ENCODE data around the gene MYO5A. TPM values are rescaled to one million over a fixed set of nuclear protein-coding genes. Genes with fewer than 3 reads are reported as not detected.
A peak's percentile ranks its signal among the peaks of the same experiment; 100 is the strongest.

MYO5A gene
- total RNA-seq, 1 donor from 2014 or later: 41.1 TPM

DNA sequence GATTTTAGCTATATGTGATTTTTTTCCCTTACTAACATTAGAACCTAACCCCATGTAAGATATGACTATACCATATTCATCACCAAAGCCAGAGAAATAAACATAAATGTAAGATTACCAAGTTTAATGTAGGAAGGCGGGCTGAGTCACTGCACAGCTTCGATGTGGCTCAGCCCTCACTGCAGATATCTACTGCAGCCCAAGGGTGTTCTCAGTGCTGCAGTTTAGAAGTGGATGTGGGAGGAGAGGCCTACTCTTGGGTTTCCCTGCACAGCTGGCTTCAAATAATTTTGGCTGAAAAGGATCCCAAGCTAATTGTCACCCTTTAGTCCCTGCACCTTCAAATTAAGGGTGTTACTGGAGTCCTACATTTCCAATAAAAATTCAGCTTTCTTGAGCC, 30.9 kb upstream of the MYO5A start:
- Mint-ChIP-seq H3K27me3 (ENCODE audit: unreplicated experiment) (no peaks in the 10 kb centered on the region), H3K4me3 (ENCODE audit: unreplicated experiment) (no peak overlapping the region), H3K9me3 (ENCODE audit: unreplicated experiment) (no peaks in the 10 kb centered on the region), H3K4me1 (ENCODE audit: unreplicated experiment) (peaks cover 59% of the 10 kb centered on the region), H3K36me3 (ENCODE audit: unreplicated experiment) (peaks cover 14% of the 10 kb centered on the region), H3K27ac (ENCODE audit: unreplicated experiment) (peak overlapping the region; percentile 5)
- DNase-seq (ENCODE audit: extremely low spot score, unreplicated experiment): no peak
- TF ChIP-seq, protein P1, sequence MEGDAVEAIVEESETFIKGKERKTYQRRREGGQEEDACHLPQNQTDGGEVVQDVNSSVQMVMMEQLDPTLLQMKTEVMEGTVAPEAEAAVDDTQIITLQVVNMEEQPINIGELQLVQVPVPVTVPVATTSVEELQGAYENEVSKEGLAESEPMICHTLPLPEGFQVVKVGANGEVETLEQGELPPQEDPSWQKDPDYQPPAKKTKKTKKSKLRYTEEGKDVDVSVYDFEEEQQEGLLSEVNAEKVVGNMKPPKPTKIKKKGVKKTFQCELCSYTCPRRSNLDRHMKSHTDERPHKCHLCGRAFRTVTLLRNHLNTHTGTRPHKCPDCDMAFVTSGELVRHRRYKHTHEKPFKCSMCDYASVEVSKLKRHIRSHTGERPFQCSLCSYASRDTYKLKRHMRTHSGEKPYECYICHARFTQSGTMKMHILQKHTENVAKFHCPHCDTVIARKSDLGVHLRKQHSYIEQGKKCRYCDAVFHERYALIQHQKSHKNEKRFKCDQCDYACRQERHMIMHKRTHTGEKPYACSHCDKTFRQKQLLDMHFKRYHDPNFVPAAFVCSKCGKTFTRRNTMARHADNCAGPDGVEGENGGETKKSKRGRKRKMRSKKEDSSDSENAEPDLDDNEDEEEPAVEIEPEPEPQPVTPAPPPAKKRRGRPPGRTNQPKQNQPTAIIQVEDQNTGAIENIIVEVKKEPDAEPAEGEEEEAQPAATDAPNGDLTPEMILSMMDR (IDR thresholded peaks at IDR 0.05): no peak

DNA sequence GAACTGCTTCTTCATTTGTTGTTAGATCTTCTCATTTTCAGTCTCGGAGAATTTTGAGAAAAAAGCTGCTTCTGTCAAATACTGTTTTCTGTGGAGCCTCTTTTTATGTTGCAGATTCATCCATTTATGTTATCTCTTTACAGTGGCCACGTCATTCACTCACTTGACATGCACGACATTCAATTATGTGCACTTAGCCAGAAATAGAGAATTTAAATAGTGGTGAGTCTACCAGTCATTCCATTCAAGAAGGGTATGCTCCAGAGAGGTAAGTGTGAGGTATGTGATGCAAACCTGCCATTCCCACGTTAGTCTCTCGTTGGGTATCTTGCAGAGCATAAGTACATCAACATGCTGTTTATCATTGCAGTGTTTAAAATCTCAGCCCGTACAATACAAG, 30.3 kb upstream of the MYO5A start:
- DNase-seq (ENCODE audit: extremely low spot score, unreplicated experiment): no peak
- Mint-ChIP-seq H3K36me3 (ENCODE audit: unreplicated experiment) (peaks cover 16% of the 10 kb centered on the region), H3K27ac (ENCODE audit: unreplicated experiment) (peak overlapping the region; percentile 67), H3K9me3 (ENCODE audit: unreplicated experiment) (no peaks in the 10 kb centered on the region), H3K27me3 (ENCODE audit: unreplicated experiment) (no peaks in the 10 kb centered on the region), H3K4me1 (ENCODE audit: unreplicated experiment) (peaks cover 57% of the 10 kb centered on the region), H3K4me3 (ENCODE audit: unreplicated experiment) (no peak overlapping the region)
- TF ChIP-seq, protein P1 (IDR thresholded peaks at IDR 0.05): no peak

DNA sequence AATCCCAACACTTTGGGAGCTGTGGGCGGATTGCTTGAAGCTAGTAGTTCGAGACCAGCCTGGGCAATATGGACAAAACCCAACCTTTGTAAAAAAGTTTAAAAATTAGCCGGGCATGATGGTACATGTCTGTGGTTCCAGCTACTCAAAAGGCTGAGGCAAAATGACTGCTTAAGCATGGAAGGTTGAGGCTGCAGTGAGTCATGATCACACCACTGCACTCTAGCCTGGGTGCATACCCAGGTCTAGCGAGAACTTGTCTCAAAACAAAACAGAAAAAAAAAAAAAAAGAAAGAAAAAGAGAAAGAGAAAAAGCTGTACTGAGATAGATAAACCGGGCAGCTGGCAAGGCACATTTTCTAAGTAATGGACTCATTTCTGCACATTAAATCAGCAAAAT, 29.5 kb upstream of the MYO5A start:
- peak overlapping the region; percentile 67 for H3K27ac Mint-ChIP-seq (ENCODE audit: unreplicated experiment)
- peaks cover 19% of the 10 kb centered on the region for H3K36me3 Mint-ChIP-seq (ENCODE audit: unreplicated experiment)
- no peaks in the 10 kb centered on the region for H3K9me3 Mint-ChIP-seq (ENCODE audit: unreplicated experiment)
- no peak for DNase-seq (ENCODE audit: extremely low spot score, unreplicated experiment)
- TF ChIP-seq, protein P1 (IDR thresholded peaks at IDR 0.05): no peak
- no peaks in the 10 kb centered on the region for H3K27me3 Mint-ChIP-seq (ENCODE audit: unreplicated experiment)
- H3K4me1 Mint-ChIP-seq (ENCODE audit: unreplicated experiment): peaks cover 49% of the 10 kb centered on the region
- no peak overlapping the region for H3K4me3 Mint-ChIP-seq (ENCODE audit: unreplicated experiment)

DNA sequence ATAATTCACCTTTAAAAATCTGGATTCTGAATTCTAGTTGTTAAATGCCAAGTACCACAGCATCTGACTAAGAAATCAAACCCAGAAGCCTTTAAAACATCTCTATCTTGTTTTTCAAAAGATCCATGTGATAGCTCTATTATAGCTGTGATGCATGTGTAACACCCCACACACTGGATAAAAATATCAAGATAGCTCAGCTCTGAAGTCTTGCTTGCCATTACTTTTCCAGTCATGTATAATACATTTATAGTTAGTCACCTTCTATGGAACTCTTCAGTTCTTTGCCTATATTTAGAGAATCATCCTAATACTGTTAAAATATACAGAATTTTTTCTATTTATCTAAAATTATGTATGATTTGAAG, 28.6 kb upstream of the MYO5A start:
- TF ChIP-seq, protein P1 (IDR thresholded peaks at IDR 0.05): no peak
- Mint-ChIP-seq H3K4me1 (ENCODE audit: unreplicated experiment) (peaks cover 46% of the 10 kb centered on the region), H3K36me3 (ENCODE audit: unreplicated experiment) (peaks cover 19% of the 10 kb centered on the region), H3K27ac (ENCODE audit: unreplicated experiment) (peak overlapping the region; percentile 31), H3K27me3 (ENCODE audit: unreplicated experiment) (no peaks in the 10 kb centered on the region), H3K4me3 (ENCODE audit: unreplicated experiment) (no peak overlapping the region), H3K9me3 (ENCODE audit: unreplicated experiment) (no peaks in the 10 kb centered on the region)
- DNase-seq (ENCODE audit: extremely low spot score, unreplicated experiment): no peak

DNA sequence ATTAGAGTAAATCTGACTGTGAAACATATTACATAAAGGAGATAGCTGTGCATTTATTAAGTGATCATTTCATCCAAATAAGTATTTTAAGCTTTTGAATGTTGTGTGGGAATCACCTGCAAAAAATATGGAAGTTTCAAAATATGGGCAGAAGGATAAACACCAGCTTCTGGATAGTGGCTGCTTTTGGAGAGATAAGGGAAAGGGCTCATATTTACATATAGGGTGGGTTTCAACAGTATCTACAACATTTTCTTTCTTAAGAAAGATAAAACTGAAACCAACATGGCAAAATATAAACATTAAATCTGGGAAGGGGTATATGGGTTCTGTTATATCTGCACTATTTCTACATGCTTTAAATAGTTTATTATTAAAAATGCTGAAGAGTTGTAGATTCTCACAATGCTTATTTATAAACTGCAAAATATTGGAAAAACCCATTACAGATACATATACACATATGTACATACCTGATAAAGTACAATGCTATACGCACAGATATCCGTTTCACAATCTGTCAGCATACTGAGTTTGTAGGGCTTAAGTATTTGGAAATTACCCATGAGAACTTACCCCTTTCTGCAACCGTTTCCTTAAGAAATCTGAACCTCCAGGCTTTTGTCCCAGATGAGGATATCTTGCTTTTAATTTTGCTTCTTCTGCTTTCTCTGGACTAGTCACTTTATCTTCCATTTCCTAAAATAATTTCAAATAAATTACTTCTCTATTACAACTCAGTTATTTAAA, 28.0 kb upstream of the MYO5A start:
- DNase-seq (ENCODE audit: extremely low spot score, unreplicated experiment): no peak
- no peak overlapping the region for H3K4me3 Mint-ChIP-seq (ENCODE audit: unreplicated experiment)
- H3K36me3 Mint-ChIP-seq (ENCODE audit: unreplicated experiment): peaks cover 24% of the 10 kb centered on the region
- H3K27me3 Mint-ChIP-seq (ENCODE audit: unreplicated experiment): no peaks in the 10 kb centered on the region
- H3K4me1 Mint-ChIP-seq (ENCODE audit: unreplicated experiment): peaks cover 44% of the 10 kb centered on the region
- TF ChIP-seq, protein P1 (IDR thresholded peaks at IDR 0.05): no peak
- H3K27ac Mint-ChIP-seq (ENCODE audit: unreplicated experiment): peak overlapping the region; percentile 31
- no peaks in the 10 kb centered on the region for H3K9me3 Mint-ChIP-seq (ENCODE audit: unreplicated experiment)

Data from osteocyte (in vitro differentiated cells).